Caco-2 (cell line): ENCODE measurements around the gene RAB26. TPM values are rescaled to one million over a fixed set of nuclear protein-coding genes. Genes with fewer than 3 reads are reported as not detected.

Source experiments
- BruUV-seq: library from RNA; stranded (reverse); fragments of 400-500 nt; replicated peaks from 2 replicates; lab custom pipeline; 2021; lab: Mats Ljungman, UMichigan
- CTCF ChIA-PET: fragments of 300-600 bp; sonication (Branson Sonifier 250); formaldehyde crosslinking; loops from one replicate; lab custom pipeline; 2022; ENCODE audit warnings: antibody characterized with exemption; lab: Charles Lee
- POLR2A ChIA-PET: fragments of 300-600 bp; sonication (Branson Sonifier 250); formaldehyde crosslinking; loops from one replicate; lab custom pipeline; 2022; ENCODE audit warnings: antibody characterized with exemption; lab: Charles Lee
- DNase-seq, 2 experiments: peaks; one replicate each; pipeline versions ENCODE4 v3.0.0 to v3.0.0-alpha.2; 2020 to 2022
- H3K27me3 ChIP-seq: replicated peaks from 2 replicates; pipeline ENCODE4 v1.6.0; 2011; ENCODE audit warnings: low read length; ENCODE audit not compliant: control insufficient read depth, insufficient read depth
- H3K36me3 ChIP-seq: 2 replicates; pipeline ENCODE4 v1.5.1; 2011; ENCODE audit warnings: low read length; ENCODE audit not compliant: control insufficient read depth, insufficient read depth
- H3K4me1 ChIP-seq: fragments of 250-450 bp; sonication (Bioruptor Pico); 2 replicates; pipeline ENCODE4 v1.5.1; 2020; ENCODE audit warnings: mild to moderate bottlenecking
- H3K4me3 ChIP-seq: 2 replicates; pipeline ENCODE4 v1.5.1; 2011; ENCODE audit warnings: low read depth, mild to moderate bottlenecking, control low read depth, low read length
- H3K9me3 ChIP-seq: fragments of 250-450 bp; sonication (Bioruptor Pico); 2 replicates; pipeline ENCODE4 v1.5.1; 2020; ENCODE audit warnings: mild to moderate bottlenecking, moderate library complexity
- H3K27ac Mint-ChIP-seq: one replicate; pipeline ENCODE4 v1.8.0; 2022; ENCODE audit warnings: mixed read lengths; ENCODE audit not compliant: unreplicated experiment
- H3K27me3 Mint-ChIP-seq: one replicate; pipeline ENCODE4 v1.8.0; 2022; ENCODE audit warnings: mixed read lengths; ENCODE audit not compliant: insufficient read depth, unreplicated experiment
- H3K36me3 Mint-ChIP-seq: one replicate; pipeline ENCODE4 v1.8.0; 2022; ENCODE audit warnings: mild to moderate bottlenecking, mixed read lengths; ENCODE audit not compliant: insufficient read depth, unreplicated experiment
- H3K4me1 Mint-ChIP-seq: one replicate; pipeline ENCODE4 v1.8.0; 2022; ENCODE audit warnings: low read depth, mixed read lengths; ENCODE audit not compliant: unreplicated experiment
- H3K4me3 Mint-ChIP-seq: one replicate; pipeline ENCODE4 v1.8.0; 2022; ENCODE audit warnings: mild to moderate bottlenecking, moderate library complexity, mixed read lengths; ENCODE audit not compliant: unreplicated experiment
- H3K9me3 Mint-ChIP-seq: one replicate; pipeline ENCODE4 v1.8.0; 2022; ENCODE audit warnings: mixed read lengths; ENCODE audit not compliant: unreplicated experiment
- CTCF ChIP-seq, 2 experiments: fragments of 200-600 bp in 1 of 2; IDR thresholded peaks; 1 replicate in 1 of 2; 2 replicates in 1 of 2; pipeline versions ENCODE4 v1.5.1 to v1.8.0; 2011 to 2022; ENCODE audit warnings: antibody characterized with exemption in 1 of 2, control low read depth in 1 of 2, inconsistent platforms in 1 of 2, low read depth in 1 of 2, low read length in 1 of 2, mild to moderate bottlenecking in 1 of 2, moderate library complexity in 1 of 2; ENCODE audit not compliant: insufficient read depth in 1 of 2, severe bottlenecking in 1 of 2, unreplicated experiment in 1 of 2
- intact Hi-C: fragments of 100-400 bp; cut with micrococcal nuclease; formaldehyde crosslinking; loops from one replicate; pipeline ENCODE4 v1.10.0; 2022; ENCODE audit not compliant: unreplicated experiment
- total RNA-seq: library from RNA; stranded (reverse); gene quantifications from 2 replicates; pipeline ENCODE4 v1.2.3, GENCODE V29; 2022

The RAB26 gene
- total RNA-seq, 1 experiment from 2014 or later: 1.0 TPM

GRCh38 chr16:2187212-2187611 lies 38.8 kb downstream of the RAB26 start:
- no peak for TF ChIP-seq CTCF (IDR thresholded peaks at IDR 0.05; ENCODE audit: insufficient read depth in 1 of 2, low read depth in 1 of 2, low read length in 1 of 2, severe bottlenecking in 1 of 2, unreplicated experiment in 1 of 2)
- Histone ChIP-seq H3K9me3 (no peaks in the 10 kb centered on the region), H3K4me3 (no peak overlapping the region), H3K4me1 (no peaks in the 10 kb centered on the region), H3K36me3 (no peaks in the 10 kb centered on the region; the same call in 1 of the 2 replicates), H3K27me3 (no peaks in the 10 kb centered on the region)
- Mint-ChIP-seq H3K9me3 (no peaks in the 10 kb centered on the region), H3K27ac (no peak overlapping the region), H3K4me1 (no peaks in the 10 kb centered on the region), H3K36me3 (peaks cover 6% of the 10 kb centered on the region), H3K27me3 (no peaks in the 10 kb centered on the region), H3K4me3 (no peak overlapping the region)
- intact Hi-C loops: no loop called here
- POLR2A ChIA-PET: no interaction called here
- BruUV-seq: no TSS peak
- DNase-seq: no peak
- CTCF ChIA-PET: interaction anchor here (0.6 kb wide), 1 partner anchor 1971 kb away, joined by 5 read pairs; no protein-coding TSS in a partner anchor

GRCh38 chr16:2188395-2188794 lies 40.0 kb downstream of the RAB26 start:
- intact Hi-C loops: no loop called here
- H3K27ac Mint-ChIP-seq: no peak overlapping the region
- no peaks in the 10 kb centered on the region for H3K27me3 ChIP-seq
- no peaks in the 10 kb centered on the region for H3K9me3 ChIP-seq
- TF ChIP-seq CTCF (IDR thresholded peaks at IDR 0.05; ENCODE audit: insufficient read depth in 1 of 2, low read depth in 1 of 2, low read length in 1 of 2, severe bottlenecking in 1 of 2, unreplicated experiment in 1 of 2): no peak
- ChIA-PET CTCF (no interaction called here), POLR2A (no interaction called here)
- no peak overlapping the region for H3K4me3 ChIP-seq
- no peaks in the 10 kb centered on the region; the same call in 1 of the 2 replicates for H3K36me3 ChIP-seq
- DNase-seq: no peak
- H3K27me3 Mint-ChIP-seq: no peaks in the 10 kb centered on the region
- H3K36me3 Mint-ChIP-seq: no peaks in the 10 kb centered on the region
- H3K4me3 Mint-ChIP-seq: no peak overlapping the region
- no peaks in the 10 kb centered on the region for H3K4me1 Mint-ChIP-seq
- no peaks in the 10 kb centered on the region for H3K9me3 Mint-ChIP-seq
- H3K4me1 ChIP-seq: no peaks in the 10 kb centered on the region
- no TSS peak for BruUV-seq

GRCh38 chr16:2189252-2189893 lies 40.9 kb downstream of the RAB26 start:
- ChIA-PET POLR2A (interaction anchor here (0.5 to 0.6 kb wide), 2 partner anchors 62 to 100 kb away, joined by 3 to 6 read pairs; partner anchors contain the start of gene ECI1), CTCF (no interaction called here)
- H3K27me3 Mint-ChIP-seq: no peaks in the 10 kb centered on the region

More at GRCh38 chr16:2189252-2189893, 40.9 kb downstream of the RAB26 start:
- Histone ChIP-seq H3K36me3 (no peaks in the 10 kb centered on the region; the same call in 1 of the 2 replicates), H3K27me3 (no peaks in the 10 kb centered on the region), H3K4me1 (no peaks in the 10 kb centered on the region), H3K4me3 (no peak overlapping the region), H3K9me3 (no peaks in the 10 kb centered on the region)
- Mint-ChIP-seq H3K27ac (no peak overlapping the region), H3K9me3 (no peaks in the 10 kb centered on the region), H3K4me3 (no peak overlapping the region), H3K36me3 (no peaks in the 10 kb centered on the region), H3K4me1 (no peaks in the 10 kb centered on the region)
- BruUV-seq: no TSS peak
- no peak for DNase-seq
- no peak for TF ChIP-seq CTCF (IDR thresholded peaks at IDR 0.05; ENCODE audit: insufficient read depth in 1 of 2, low read depth in 1 of 2, low read length in 1 of 2, severe bottlenecking in 1 of 2, unreplicated experiment in 1 of 2)
- intact Hi-C loops: no loop called here
